HG02970 (cell line): ENCODE measurements around the gene UTS2B.

Experiments
- ATAC-seq: cut with Tn5 transposase; IDR thresholded peaks from one replicate; pipeline ENCODE4 v1.9.1; 2021; ENCODE audit warnings: mild to moderate bottlenecking, moderate library complexity, moderate number of reproducible peaks; ENCODE audit not compliant: unreplicated experiment, low FRiP score

The UTS2B gene

GRCh38 chr3:191329654-191330529, at the start of gene UTS2B:
UTS2B (minus strand) TSS chr3:191330526; CDS start chr3:191282189, 48,337 bp downstream.
- no peak for ATAC-seq

GRCh38 chr3:191380001-191380400, 49.7 kb upstream of the UTS2B start:
- ATAC-seq, result no peak

GRCh38 chr3:191379446-191379845, 49.1 kb upstream of the UTS2B start:
- no peak for ATAC-seq

GRCh38 chr3:191378142-191378812, 48.0 kb upstream of the UTS2B start:
- no peak for ATAC-seq

GRCh38 chr3:191376516-191377141, 46.3 kb upstream of the UTS2B start:
- no peak for ATAC-seq

DNA sequence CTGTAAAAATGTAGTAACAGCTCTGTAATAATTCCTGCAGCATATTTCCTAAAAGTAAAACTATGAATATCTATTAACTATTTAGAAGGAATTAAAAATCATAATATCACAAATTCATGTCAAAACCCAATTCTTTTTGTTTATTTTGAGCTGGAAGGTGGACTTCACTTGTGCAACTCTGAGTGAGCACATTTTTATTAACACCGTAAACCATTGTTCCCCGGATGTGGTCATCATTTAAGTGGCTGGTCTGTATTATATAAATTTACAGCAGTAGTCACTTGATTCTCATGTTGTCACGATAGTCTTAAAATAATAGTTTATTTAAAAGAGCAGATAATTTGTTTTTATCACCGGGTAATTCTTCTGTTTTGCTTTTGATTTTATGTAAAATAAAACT, 43.0 kb upstream of the UTS2B start:
- ATAC-seq, result no peak

GRCh38 chr3:191372122-191372521, 41.8 kb upstream of the UTS2B start:
- ATAC-seq, result no peak

- ATAC-seq, result no peak
Observed at GRCh38 chr3:191369616-191370010, 39.3 kb upstream of the UTS2B start.

GRCh38 chr3:191368755-191369615, 38.7 kb upstream of the UTS2B start:
- ATAC-seq, result no peak

DNA sequence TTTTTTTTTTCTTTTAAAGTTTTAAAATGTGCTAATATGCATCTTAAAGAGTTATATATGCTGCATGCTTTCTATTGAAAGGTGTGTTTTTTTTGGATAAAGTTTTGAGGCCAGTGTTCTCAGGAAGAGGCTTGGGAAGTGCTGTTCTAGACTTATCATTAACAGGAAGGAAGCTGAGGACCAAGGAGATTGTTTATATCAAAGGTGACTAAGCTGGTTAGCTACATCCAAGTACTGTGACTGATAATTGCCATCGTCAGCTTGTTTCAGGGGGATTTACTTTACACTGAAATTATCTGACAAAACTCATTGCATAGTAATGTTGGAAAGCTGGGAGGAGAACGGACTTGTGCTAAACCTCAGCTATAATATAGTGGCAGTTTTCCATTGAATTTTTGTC, 36.3 kb upstream of the UTS2B start:
- no peak for ATAC-seq

- no peak for ATAC-seq
Observed at GRCh38 chr3:191363221-191363620, 32.9 kb upstream of the UTS2B start.

- ATAC-seq, result no peak
Observed at GRCh38 chr3:191362524-191363090, 32.3 kb upstream of the UTS2B start.

- ATAC-seq, result no peak
Observed at GRCh38 chr3:191362037-191362436, 31.7 kb upstream of the UTS2B start.

DNA sequence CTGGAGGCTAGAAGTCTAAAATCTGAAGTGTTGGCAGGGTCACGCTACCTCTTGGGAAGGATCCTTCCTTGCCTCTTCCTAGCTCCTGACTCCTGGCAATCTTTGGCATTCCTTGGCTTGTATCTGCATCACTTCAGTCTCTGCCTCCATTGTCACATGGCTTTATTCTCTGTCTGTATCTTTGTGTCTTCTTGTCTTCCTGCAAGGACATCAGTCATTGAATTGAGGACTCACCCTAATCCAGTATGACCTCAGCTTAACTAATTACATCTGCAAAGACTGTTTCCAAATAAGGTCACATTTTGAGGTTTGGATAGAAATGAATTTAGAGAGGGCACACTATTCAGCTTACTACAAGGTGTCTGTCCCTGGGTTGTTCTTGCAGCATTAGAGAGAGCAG, 31.1 kb upstream of the UTS2B start:
- no peak for ATAC-seq

- ATAC-seq, result no peak
Observed at GRCh38 chr3:191360620-191361019, 30.3 kb upstream of the UTS2B start.

DNA sequence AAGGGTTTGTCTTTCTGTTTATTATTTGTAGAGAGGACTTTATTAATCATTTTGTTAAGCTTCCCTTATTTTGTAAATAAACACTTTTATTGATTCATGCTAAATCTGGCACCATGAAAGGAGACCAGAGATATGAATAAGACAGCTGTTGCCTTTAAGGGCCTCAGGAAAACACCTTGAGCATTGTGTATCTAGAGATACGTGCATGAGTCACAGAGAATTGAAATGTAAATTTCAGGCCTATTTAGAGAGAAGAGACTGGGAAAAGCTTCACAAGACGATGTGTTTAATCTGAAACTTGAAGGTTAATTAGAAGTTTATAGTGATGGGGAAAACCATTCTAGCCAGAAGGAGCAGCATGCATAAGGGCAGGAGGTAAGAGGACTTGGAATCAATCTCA, 28.6 kb upstream of the UTS2B start:
- no peak for ATAC-seq

- ATAC-seq, result no peak
Observed at GRCh38 chr3:191357909-191358308, 27.6 kb upstream of the UTS2B start.

GRCh38 chr3:191356631-191357439, 26.5 kb upstream of the UTS2B start:
- no peak for ATAC-seq

GRCh38 chr3:191355406-191355805, 25.1 kb upstream of the UTS2B start:
- peak; percentile 69 for ATAC-seq
